ENCODE data around the gene CALHM2. TPM values are rescaled to one million over a fixed set of nuclear protein-coding genes. Genes with fewer than 3 reads are reported as not detected.

CALHM2 gene
- total RNA-seq, 2 donors from 2014 or later, result 98.4 to 113 TPM

DNA sequence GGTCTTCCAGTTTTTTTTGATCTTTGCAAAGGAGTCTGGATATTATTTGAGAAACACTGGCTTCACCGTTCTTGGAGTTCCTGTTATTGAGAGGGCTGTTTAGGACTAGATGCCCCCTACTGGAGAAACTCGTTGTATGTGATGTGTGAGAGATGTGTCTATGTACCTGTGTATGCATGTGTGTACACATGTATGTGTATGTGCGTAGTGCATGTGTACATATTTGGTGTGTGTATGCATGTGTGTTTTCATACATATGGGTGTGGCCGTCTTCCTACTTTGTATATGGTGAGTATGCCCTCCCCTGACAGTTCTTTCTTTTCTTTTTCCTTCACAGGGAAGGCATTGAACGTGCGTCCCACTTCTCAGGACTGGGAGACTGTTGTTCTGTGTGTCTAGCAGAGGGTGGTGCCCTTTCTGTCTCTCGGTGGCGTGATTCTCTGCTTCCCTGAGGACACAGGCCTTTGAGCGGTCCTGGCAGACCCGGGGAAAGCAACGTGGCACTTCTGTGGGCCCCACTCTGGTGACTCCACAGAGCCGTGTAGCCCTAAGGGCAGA lies 29.9 kb upstream of the CALHM2 start:
- Histone ChIP-seq H3K4me1 (ENCODE audit: control insufficient read depth in 1 of 2, low read depth in 2 of 2) (no peaks in the 10 kb centered on the region), H3K27ac (no peak overlapping the region), H3K36me3 (no peaks in the 10 kb centered on the region), H3K9me3 (no peaks in the 10 kb centered on the region), H3K27me3 (replicated peaks; ENCODE audit: insufficient read depth) (no peaks in the 10 kb centered on the region), H3K4me3 (no peak overlapping the region)
- ATAC-seq (ENCODE audit: insufficient number of reproducible peaks, low FRiP score, low read depth) (no peak), DNase-seq (ENCODE audit: low spot score) (no peak)
- TF ChIP-seq, protein P1, sequence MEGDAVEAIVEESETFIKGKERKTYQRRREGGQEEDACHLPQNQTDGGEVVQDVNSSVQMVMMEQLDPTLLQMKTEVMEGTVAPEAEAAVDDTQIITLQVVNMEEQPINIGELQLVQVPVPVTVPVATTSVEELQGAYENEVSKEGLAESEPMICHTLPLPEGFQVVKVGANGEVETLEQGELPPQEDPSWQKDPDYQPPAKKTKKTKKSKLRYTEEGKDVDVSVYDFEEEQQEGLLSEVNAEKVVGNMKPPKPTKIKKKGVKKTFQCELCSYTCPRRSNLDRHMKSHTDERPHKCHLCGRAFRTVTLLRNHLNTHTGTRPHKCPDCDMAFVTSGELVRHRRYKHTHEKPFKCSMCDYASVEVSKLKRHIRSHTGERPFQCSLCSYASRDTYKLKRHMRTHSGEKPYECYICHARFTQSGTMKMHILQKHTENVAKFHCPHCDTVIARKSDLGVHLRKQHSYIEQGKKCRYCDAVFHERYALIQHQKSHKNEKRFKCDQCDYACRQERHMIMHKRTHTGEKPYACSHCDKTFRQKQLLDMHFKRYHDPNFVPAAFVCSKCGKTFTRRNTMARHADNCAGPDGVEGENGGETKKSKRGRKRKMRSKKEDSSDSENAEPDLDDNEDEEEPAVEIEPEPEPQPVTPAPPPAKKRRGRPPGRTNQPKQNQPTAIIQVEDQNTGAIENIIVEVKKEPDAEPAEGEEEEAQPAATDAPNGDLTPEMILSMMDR (IDR thresholded peaks at IDR 0.05), result peak; percentile 72

DNA sequence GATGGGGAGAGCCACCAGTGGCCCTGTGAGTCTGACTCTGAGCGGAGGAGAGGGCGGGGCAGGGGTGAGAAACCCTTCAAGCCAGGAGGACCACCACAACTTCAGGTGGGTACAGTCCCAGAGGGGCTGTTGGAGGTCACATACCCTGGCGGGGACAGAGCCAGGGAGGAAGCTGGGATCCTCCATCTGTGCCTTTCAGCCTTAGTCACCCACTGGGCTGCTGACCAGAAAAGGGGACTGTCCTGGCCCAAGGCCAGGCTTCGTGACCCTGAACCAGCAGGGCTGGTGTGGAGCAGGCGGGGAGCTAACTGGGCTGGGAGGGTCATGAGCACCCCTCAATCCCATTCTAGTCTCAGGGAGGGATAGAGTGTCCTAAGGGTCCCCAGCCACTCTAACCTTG lies 28.4 kb upstream of the CALHM2 start:
- Histone ChIP-seq H3K4me3 (no peak overlapping the region), H3K4me1 (ENCODE audit: control insufficient read depth in 1 of 2, low read depth in 2 of 2) (no peaks in the 10 kb centered on the region), H3K27ac (no peak overlapping the region), H3K27me3 (replicated peaks; ENCODE audit: insufficient read depth) (no peaks in the 10 kb centered on the region), H3K9me3 (no peaks in the 10 kb centered on the region), H3K36me3 (no peaks in the 10 kb centered on the region)
- ATAC-seq (ENCODE audit: insufficient number of reproducible peaks, low FRiP score, low read depth) (no peak), DNase-seq (ENCODE audit: low spot score) (no peak)
- TF ChIP-seq, protein P1 (IDR thresholded peaks at IDR 0.05), result no peak

DNA sequence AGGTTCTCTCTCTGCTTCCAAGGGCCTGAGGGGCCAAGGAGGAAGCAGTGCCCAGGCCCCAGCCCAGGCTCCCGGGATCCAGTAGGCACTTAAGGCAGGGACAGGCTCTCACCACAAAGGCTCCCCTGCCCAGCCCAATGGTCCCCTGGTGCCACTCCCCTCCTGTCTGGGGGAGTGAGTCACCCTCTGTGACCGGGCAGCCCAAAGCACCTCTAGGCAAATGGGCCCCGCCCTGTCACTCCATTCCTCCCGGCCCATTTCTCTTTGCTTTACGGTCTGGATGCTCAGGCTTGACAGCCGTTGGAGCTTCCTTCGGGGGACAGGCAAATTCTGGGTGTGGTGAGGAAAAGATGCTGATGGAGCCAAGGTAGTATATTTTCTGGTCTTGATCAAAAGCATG lies 27.0 kb upstream of the CALHM2 start, which contains the start of gene CALHM3:
CALHM3 (minus strand) TSS at position 106 of the 400 bp plus-strand sequence. CDS start 208 bp downstream, outside the sequence.
- Histone ChIP-seq H3K4me1 (ENCODE audit: control insufficient read depth in 1 of 2, low read depth in 2 of 2) (no peaks in the 10 kb centered on the region), H3K9me3 (no peaks in the 10 kb centered on the region), H3K27ac (no peak within 1 kb of the TSS), H3K4me3 (no peak within 1 kb of the TSS), H3K36me3 (no peaks in the 10 kb centered on the region), H3K27me3 (replicated peaks; ENCODE audit: insufficient read depth) (no peaks in the 10 kb centered on the region)
- TF ChIP-seq, protein P1 (IDR thresholded peaks at IDR 0.05), result no peak
- ATAC-seq (ENCODE audit: insufficient number of reproducible peaks, low FRiP score, low read depth) (no peak), DNase-seq (ENCODE audit: low spot score) (no peak)

DNA sequence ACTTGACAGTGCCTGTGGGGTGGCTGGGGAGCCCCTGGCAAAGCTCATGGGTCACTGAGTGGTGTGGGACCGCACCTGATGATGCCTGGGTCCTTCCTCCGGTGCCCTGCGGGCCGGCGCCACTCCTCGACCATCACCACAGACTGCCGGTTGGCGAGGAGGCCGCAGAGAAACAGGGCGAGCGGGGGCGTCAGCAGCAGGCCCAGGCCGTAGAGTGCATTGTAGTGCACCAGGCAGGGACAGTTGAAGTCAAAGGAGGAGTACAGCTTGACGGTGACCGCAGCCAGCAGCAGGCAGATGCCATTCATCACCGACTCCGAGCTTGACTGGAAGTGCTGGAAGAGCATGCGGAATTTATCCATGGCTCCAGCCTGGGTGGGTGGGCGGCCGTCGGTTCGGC lies 26.5 kb upstream of the CALHM2 start:
- H3K36me3 ChIP-seq, result no peaks in the 10 kb centered on the region
- no peaks in the 10 kb centered on the region for H3K9me3 ChIP-seq
- TF ChIP-seq, protein P1 (IDR thresholded peaks at IDR 0.05), result no peak
- H3K4me1 ChIP-seq (ENCODE audit: control insufficient read depth in 1 of 2, low read depth in 2 of 2), result no peaks in the 10 kb centered on the region
- H3K27ac ChIP-seq, result no peak overlapping the region
- ATAC-seq (ENCODE audit: insufficient number of reproducible peaks, low FRiP score, low read depth), result no peak
- H3K4me3 ChIP-seq, result no peak overlapping the region
- DNase-seq (ENCODE audit: low spot score), result no peak
- no peaks in the 10 kb centered on the region for H3K27me3 ChIP-seq (replicated peaks; ENCODE audit: insufficient read depth)

DNA sequence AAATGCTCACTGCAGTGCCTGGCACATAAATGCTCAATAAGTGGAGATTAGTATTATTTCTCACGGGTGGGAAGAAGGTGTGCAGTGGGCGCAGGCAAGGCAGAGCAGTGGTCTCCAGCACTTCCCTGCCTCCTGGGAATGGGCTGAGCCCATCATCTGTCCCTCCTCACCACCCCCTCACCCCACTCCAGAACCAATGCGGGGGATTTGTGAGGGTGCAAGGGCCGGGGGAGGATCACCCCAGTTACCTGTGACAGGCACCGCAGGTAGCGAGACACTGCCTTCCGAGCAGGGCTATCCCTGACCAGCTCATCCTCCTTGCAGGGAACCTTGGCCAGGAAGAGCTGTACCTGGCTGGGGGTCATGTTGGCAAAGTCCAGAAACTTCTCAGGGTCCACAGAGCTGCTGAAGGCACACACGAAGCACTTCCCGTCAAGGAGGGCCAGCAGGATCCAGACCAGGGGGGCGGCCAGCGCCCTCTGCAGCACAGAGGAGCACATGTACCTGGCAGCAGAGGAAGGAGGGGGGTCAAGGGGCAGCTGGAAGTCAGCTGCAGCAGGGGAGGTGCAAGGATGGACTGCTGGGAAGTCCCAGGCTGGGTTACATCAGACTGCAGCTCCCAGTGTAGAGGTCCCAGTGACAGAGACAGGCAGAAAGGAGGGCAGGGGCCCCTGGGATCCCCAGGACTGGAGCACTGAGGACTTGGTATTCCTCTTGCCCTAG lies 24.0 kb upstream of the CALHM2 start:
- Histone ChIP-seq H3K9me3 (no peaks in the 10 kb centered on the region), H3K36me3 (no peaks in the 10 kb centered on the region), H3K27me3 (replicated peaks; ENCODE audit: insufficient read depth) (no peaks in the 10 kb centered on the region), H3K27ac (no peak overlapping the region), H3K4me3 (no peak overlapping the region), H3K4me1 (ENCODE audit: control insufficient read depth in 1 of 2, low read depth in 2 of 2) (peaks cover 0 to 4% of the 10 kb centered on the region in 2 donors)
- TF ChIP-seq, protein P1 (IDR thresholded peaks at IDR 0.05), result no peak
- ATAC-seq (ENCODE audit: insufficient number of reproducible peaks, low FRiP score, low read depth) (no peak), DNase-seq (ENCODE audit: low spot score) (no peak)
